HCT116 (cell line): Measurements from ENCODE around the gene MAPK14. TPM values are rescaled to one million over a fixed set of nuclear protein-coding genes. Genes with fewer than 3 reads are reported as not detected.

Experiments
- ATAC-seq: fragments of 200-7000 bp; cut with Tn5 transposase; 2 replicates; pipeline ENCODE4 v1.9.1; 2020; ENCODE audit warnings: mild to moderate bottlenecking, moderate library complexity
- BruUV-seq: library from RNA; stranded (reverse); fragments of 400-500 nt; replicated peaks from 2 replicates; lab custom pipeline; 2021; lab: Mats Ljungman, UMichigan
- CTCF ChIA-PET: fragments of 300-600 bp; sonication (Branson Sonifier 250); formaldehyde crosslinking; loops from one replicate; lab custom pipeline; 2021; ENCODE audit warnings: antibody characterized with exemption; lab: Charles Lee
- POLR2A ChIA-PET: fragments of 300-600, 350-600 bp; sonication (Branson Sonifier 250); formaldehyde crosslinking; loops from one replicate; lab custom pipeline; 2021; ENCODE audit warnings: antibody characterized with exemption; lab: Charles Lee
- RAD21 ChIA-PET, 2 experiments: fragments of 300-600 bp; sonication (Branson Sonifier 250); formaldehyde crosslinking; loops; one replicate each; lab custom pipeline; 2023; ENCODE audit warnings: low total read pairs in 2 of 2; ENCODE audit not compliant: uncharacterized antibody in 2 of 2, unreplicated experiment in 2 of 2, low non-redundant PET in 1 of 2; lab: Charles Lee
- DNase-seq: peaks from one replicate; pipeline ENCODE4 v3.0.0-alpha.2; 2010; ENCODE audit warnings: low read depth, low spot score
- H2AFZ ChIP-seq: fragments of 200-600 bp; shearing (Covaris generic), sonication (generic); 2 replicates; pipeline ENCODE4 v1.6.1; 2017; ENCODE audit warnings: low read depth, mixed run types, mixed read lengths, antibody characterized with exemption, low read length; ENCODE audit not compliant: poor library complexity, severe bottlenecking
- H3K27ac ChIP-seq: 2 replicates; pipeline ENCODE4 v1.5.1; 2012; ENCODE audit warnings: low read depth, low read length
- H3K27me3 ChIP-seq: fragments of 200-600 bp; sonication (generic); 2 replicates; pipeline ENCODE4 v1.6.1; 2016; ENCODE audit warnings: mixed run types, low read length, mixed read lengths; ENCODE audit not compliant: insufficient read depth
- H3K36me3 ChIP-seq, 2 experiments: fragments of 200-500 bp in 1 of 2; fragments of 200-600 bp in 1 of 2; sonication (Bioruptor generic) in 1 of 2; sonication (generic) in 1 of 2; 2 replicates each; pipeline versions ENCODE4 v1.5.1 to v1.6.1; 2014 to 2016; ENCODE audit warnings: low read length in 2 of 2, inconsistent platforms in 1 of 2, mixed read lengths in 1 of 2, mixed run types in 1 of 2; ENCODE audit not compliant: insufficient read depth in 2 of 2, control insufficient read depth in 1 of 2
- H3K4me1 ChIP-seq, 2 experiments: fragments of 200-600 bp in 1 of 2; sonication (generic) in 1 of 2; 2 replicates each; pipeline versions ENCODE4 v1.5.1 to v1.6.1; 2012 to 2017; ENCODE audit warnings: low read length in 2 of 2, inconsistent platforms in 1 of 2, mild to moderate bottlenecking in 1 of 2, mixed read lengths in 1 of 2, mixed run types in 1 of 2, moderate library complexity in 1 of 2; ENCODE audit not compliant: insufficient read depth in 2 of 2, control insufficient read depth in 1 of 2
- H3K4me2 ChIP-seq: fragments of 200-600 bp; sonication (generic); 2 replicates; pipeline ENCODE4 v1.6.1; 2017; ENCODE audit warnings: mixed run types, low read length, mixed read lengths
- H3K4me3 ChIP-seq, 2 experiments: fragments of 200-600 bp in 1 of 2; sonication (generic) in 1 of 2; replicated peaks in 1 of 2; 2 replicates each; pipeline ENCODE4 v1.5.1; 2011 to 2016; ENCODE audit warnings: low read length in 2 of 2, control low read depth in 1 of 2, low read depth in 1 of 2, mild to moderate bottlenecking in 1 of 2, mixed read lengths in 1 of 2, mixed run types in 1 of 2
- H3K79me2 ChIP-seq: fragments of 200-600 bp; sonication (generic); 2 replicates; pipeline ENCODE4 v1.6.1; 2017; ENCODE audit warnings: mild to moderate bottlenecking, mixed run types, low read length, moderate library complexity, mixed read lengths; ENCODE audit not compliant: insufficient read depth
- H3K9ac ChIP-seq: fragments of 200-600 bp; sonication (generic); 2 replicates; pipeline ENCODE4 v1.6.1; 2016; ENCODE audit warnings: low read length, mixed read lengths
- H3K9me2 ChIP-seq: fragments of 200-600 bp; sonication (generic), shearing (Covaris generic); 2 replicates; pipeline ENCODE4 v1.6.1; 2017; ENCODE audit warnings: mixed run types, mild to moderate bottlenecking, moderate library complexity; ENCODE audit not compliant: insufficient read depth
- H3K9me3 ChIP-seq, 2 experiments: fragments of 200-500 bp in 1 of 2; fragments of 200-600 bp in 1 of 2; sonication (Bioruptor generic) in 1 of 2; sonication (generic) in 1 of 2; 2 replicates each; pipeline ENCODE4 v1.6.1; 2014 to 2017; ENCODE audit warnings: low read length in 2 of 2, mixed read lengths in 2 of 2, inconsistent platforms in 1 of 2, low read depth in 1 of 2, mild to moderate bottlenecking in 1 of 2, mixed run types in 1 of 2, moderate library complexity in 1 of 2; ENCODE audit not compliant: control insufficient read depth in 1 of 2, insufficient read depth in 1 of 2
- H4K20me1 ChIP-seq: fragments of 200-600 bp; sonication (generic), shearing (Covaris generic); 2 replicates; pipeline ENCODE4 v1.6.1; 2017; ENCODE audit warnings: mixed run types, mild to moderate bottlenecking, moderate library complexity; ENCODE audit not compliant: insufficient read depth
- CBX3 ChIP-seq: IDR thresholded peaks from 2 replicates; pipeline ENCODE4 v1.6.1; 2012; ENCODE audit warnings: low read depth
- SP1 ChIP-seq: IDR thresholded peaks from 2 replicates; pipeline ENCODE4 v1.6.1; 2012; ENCODE audit warnings: low read depth
- intact Hi-C: fragments of 100-400 bp; cut with micrococcal nuclease; formaldehyde crosslinking; loops from 2 replicates; pipeline ENCODE4 v1.10.0; 2022
- total RNA-seq: library from RNA; stranded (reverse); gene quantifications from one replicate; pipeline ENCODE4 v1.2.1, GENCODE V29; 2021; ENCODE audit not compliant: unreplicated experiment
- TF ChIP-seq, protein P1 (sequence below), 3 experiments: fragments of 200-600 bp in 1 of 3; sonication (generic) in 1 of 3; IDR thresholded peaks in 2 of 3; conservative IDR thresholded peaks in 1 of 3; 2 replicates each; pipeline ENCODE4 v1.5.1; 2012 to 2017; ENCODE audit warnings: low read depth in 2 of 3, low read length in 2 of 3, antibody characterized with exemption in 1 of 3, borderline replicate concordance in 1 of 3, control low read depth in 1 of 3, mild to moderate bottlenecking in 1 of 3, mixed read lengths in 1 of 3, mixed run types in 1 of 3, moderate library complexity in 1 of 3; ENCODE audit not compliant: insufficient read depth in 1 of 3

The MAPK14 gene
- total RNA-seq, 1 experiment from 2014 or later = 34.2 TPM

DNA sequence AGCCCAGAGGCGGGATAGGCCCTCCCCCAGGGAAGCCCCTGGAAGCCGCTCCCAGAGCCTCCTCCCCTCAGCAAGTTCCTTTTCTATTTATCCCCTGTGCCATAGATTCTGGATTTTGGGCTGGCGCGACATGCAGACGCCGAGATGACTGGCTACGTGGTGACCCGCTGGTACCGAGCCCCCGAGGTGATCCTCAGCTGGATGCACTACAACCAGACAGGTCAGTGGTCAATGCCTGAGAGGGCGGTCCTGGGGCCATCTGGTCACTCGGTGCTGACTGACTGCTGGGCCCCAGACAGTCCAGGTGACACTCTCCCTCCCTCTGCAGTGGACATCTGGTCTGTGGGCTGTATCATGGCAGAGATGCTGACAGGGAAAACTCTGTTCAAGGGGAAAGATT lies 108.9 kb downstream of the MAPK14 start:
- Histone ChIP-seq H3K79me2 (no peaks in the 10 kb centered on the region; the same call in 1 of the 2 replicates), H3K27me3 (no peaks in the 10 kb centered on the region), H4K20me1 (no peaks in the 10 kb centered on the region), H3K4me2 (no peak overlapping the region), H3K4me3 (no peak overlapping the region), H3K36me3 (peaks cover 17 to 29% of the 10 kb centered on the region in 2 experiments; a peak in 3 of 4 replicates), H3K27ac (no peak overlapping the region), H3K4me1 (peaks cover 11 to 13% of the 10 kb centered on the region in 2 experiments), H3K9me2 (no peaks in the 10 kb centered on the region), H3K9me3 (no peaks in the 10 kb centered on the region), H3K9ac (no peak overlapping the region), H2AFZ (no peak overlapping the region)
- ChIA-PET CTCF (no interaction called here), RAD21 (no interaction called here), POLR2A (no interaction called here)
- ATAC-seq (no peak), DNase-seq (no peak)
- no peak for TF ChIP-seq SP1
- intact Hi-C loops = no loop called here
- BruUV-seq = no TSS peak

DNA sequence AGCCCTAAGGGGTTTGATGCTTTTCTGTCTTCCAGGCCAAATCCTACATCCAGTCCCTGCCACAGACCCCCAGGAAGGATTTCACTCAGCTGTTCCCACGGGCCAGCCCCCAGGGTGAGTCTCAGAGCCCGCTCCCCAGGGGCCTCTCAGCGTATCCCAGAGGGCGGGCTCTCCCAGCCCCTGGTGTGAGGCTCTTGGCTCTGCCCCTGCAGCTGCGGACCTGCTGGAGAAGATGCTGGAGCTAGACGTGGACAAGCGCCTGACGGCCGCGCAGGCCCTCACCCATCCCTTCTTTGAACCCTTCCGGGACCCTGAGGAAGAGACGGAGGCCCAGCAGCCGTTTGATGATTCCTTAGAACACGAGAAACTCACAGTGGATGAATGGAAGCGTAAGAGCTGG lies 111.1 kb downstream of the MAPK14 start:
- H4K20me1 ChIP-seq = no peaks in the 10 kb centered on the region
- TF ChIP-seq, protein P1, sequence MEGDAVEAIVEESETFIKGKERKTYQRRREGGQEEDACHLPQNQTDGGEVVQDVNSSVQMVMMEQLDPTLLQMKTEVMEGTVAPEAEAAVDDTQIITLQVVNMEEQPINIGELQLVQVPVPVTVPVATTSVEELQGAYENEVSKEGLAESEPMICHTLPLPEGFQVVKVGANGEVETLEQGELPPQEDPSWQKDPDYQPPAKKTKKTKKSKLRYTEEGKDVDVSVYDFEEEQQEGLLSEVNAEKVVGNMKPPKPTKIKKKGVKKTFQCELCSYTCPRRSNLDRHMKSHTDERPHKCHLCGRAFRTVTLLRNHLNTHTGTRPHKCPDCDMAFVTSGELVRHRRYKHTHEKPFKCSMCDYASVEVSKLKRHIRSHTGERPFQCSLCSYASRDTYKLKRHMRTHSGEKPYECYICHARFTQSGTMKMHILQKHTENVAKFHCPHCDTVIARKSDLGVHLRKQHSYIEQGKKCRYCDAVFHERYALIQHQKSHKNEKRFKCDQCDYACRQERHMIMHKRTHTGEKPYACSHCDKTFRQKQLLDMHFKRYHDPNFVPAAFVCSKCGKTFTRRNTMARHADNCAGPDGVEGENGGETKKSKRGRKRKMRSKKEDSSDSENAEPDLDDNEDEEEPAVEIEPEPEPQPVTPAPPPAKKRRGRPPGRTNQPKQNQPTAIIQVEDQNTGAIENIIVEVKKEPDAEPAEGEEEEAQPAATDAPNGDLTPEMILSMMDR (IDR thresholded peaks at IDR 0.05 in 2 of 3, conservative IDR thresholded peaks at IDR 0.05 in 1 of 3; ENCODE audit: borderline replicate concordance in 1 of 3, insufficient read depth in 1 of 3, low read depth in 2 of 3, low read length in 2 of 3) = 0 out of 6 replicates have a peak, but pooled peaks of 1 of the 3 experiments have one; percentile 3
- no peak for TF ChIP-seq CBX3
- POLR2A ChIA-PET = no interaction called here
- H3K4me1 ChIP-seq = no peaks in the 10 kb centered on the region
- no peaks in the 10 kb centered on the region for H3K27me3 ChIP-seq
- no peaks in the 10 kb centered on the region for H3K9me3 ChIP-seq
- H2AFZ ChIP-seq = no peak overlapping the region
- H3K4me3 ChIP-seq = no peak overlapping the region
- no peak overlapping the region for H3K9ac ChIP-seq
- intact Hi-C loops = no loop called here
- ATAC-seq (no peak), DNase-seq (no peak)
- H3K27ac ChIP-seq = no peak overlapping the region
- no TSS peak for BruUV-seq
- RAD21 ChIA-PET = no interaction called here
- peaks cover 11 to 26% of the 10 kb centered on the region in 2 experiments; a peak in 3 of 4 replicates for H3K36me3 ChIP-seq
- H3K9me2 ChIP-seq = no peaks in the 10 kb centered on the region
- no peak overlapping the region for H3K4me2 ChIP-seq
- CTCF ChIA-PET = interaction anchor here (0.8 to 1.3 kb wide), 2 partner anchors 9 to 34 kb away, joined by 3 read pairs; no protein-coding TSS in a partner anchor
- no peaks in the 10 kb centered on the region for H3K79me2 ChIP-seq
